Prostate gland (tissue), 2 donors: ENCODE measurements around the gene ZBTB7B. TPM values are rescaled to one million over a fixed set of nuclear protein-coding genes. Genes with fewer than 3 reads are reported as not detected.

Experiments used
- DNase-seq: peaks from one replicate; pipeline ENCODE4 v3.0.0-alpha.2; 2019; ENCODE audit warnings: low spot score
- H3K27ac ChIP-seq, 2 donors: fragments of 200-600 bp; sonication (generic); 2 replicates each; pipeline ENCODE4 v1.5.1; 2017 to 2019
- H3K27me3 ChIP-seq: fragments of 200-600 bp; sonication (generic); replicated peaks from 2 replicates; pipeline ENCODE4 v1.5.1; 2019; ENCODE audit not compliant: insufficient read depth
- H3K36me3 ChIP-seq, 2 donors: fragments of 200-600 bp; sonication (generic); 1 replicate in 1 of 2; 2 replicates in 1 of 2; pipeline versions ENCODE4 v1.5.1 to v1.8.1; 2017 to 2019
- H3K4me1 ChIP-seq: fragments of 200-600 bp; sonication (generic); replicated peaks from 2 replicates; pipeline ENCODE4 v1.5.1; 2019
- H3K4me3 ChIP-seq, 2 donors: fragments of 200-600 bp; sonication (generic); 2 replicates each; pipeline ENCODE4 v1.5.1; 2017 to 2019
- H3K9me3 ChIP-seq: fragments of 200-600 bp; sonication (generic); 2 replicates; pipeline ENCODE4 v1.5.1; 2017
- CTCF ChIP-seq, 4 experiments: fragments of 200-600 bp in 2 of 4; fragments of 450-650 bp in 2 of 4; sonication (generic) in 2 of 4; IDR thresholded peaks; 1 replicate in 3 of 4; 2 replicates in 1 of 4; pipeline ENCODE4 v1.5.1; 2016 to 2019; ENCODE audit warnings: antibody characterized with exemption in 4 of 4, mild to moderate bottlenecking in 2 of 4, moderate library complexity in 2 of 4
- POLR2A ChIP-seq: fragments of 450-650 bp; IDR thresholded peaks from one replicate; pipeline ENCODE4 v1.6.1; 2016; ENCODE audit warnings: antibody characterized with exemption, mild to moderate bottlenecking
- POLR2AphosphoS5 ChIP-seq: sonication (generic); formaldehyde crosslinking; IDR thresholded peaks from one replicate; pipeline ENCODE4 v1.6.1; 2017; ENCODE audit warnings: antibody characterized with exemption
- WGBS: methylation state at CpG from one replicate; pipeline ENCODE4 v1.1.5; 2018; 5-methylcytosine and 5-hydroxymethylcytosine counted together
- intact Hi-C: fragments of 100-400 bp; cut with DNase I; formaldehyde crosslinking; loops from one replicate; pipeline ENCODE4 v1.14.2; 2022
- total RNA-seq, 2 donors: library from RNA; depleted of rRNA; stranded (reverse); fragments of >200 nt; gene quantifications; one replicate each; pipeline ENCODE4 v1.1.0, GENCODE V29; 2016

Gene ZBTB7B
- total RNA-seq, 2 donors from 2014 or later = 60.0 to 103 TPM

GRCh38 chr1:155032886-155033285 lies 30.3 kb downstream of the ZBTB7B start:
- intact Hi-C loops = no loop called here
- Histone ChIP-seq H3K27me3 (no peaks in the 10 kb centered on the region), H3K27ac (no peak overlapping the region), H3K9me3 (no peaks in the 10 kb centered on the region), H3K36me3 (no peaks in the 10 kb centered on the region), H3K4me3 (no peak overlapping the region), H3K4me1 (no peaks in the 10 kb centered on the region)
- TF ChIP-seq CTCF (IDR thresholded peaks at IDR 0.05) (no peak), POLR2AphosphoS5 (no peak), POLR2A (no peak)
- WGBS = 95% methylated on average over 12 of the region's 12 CpGs
- no peak for DNase-seq

GRCh38 chr1:155033524-155033923 lies 30.9 kb downstream of the ZBTB7B start, which contains the start of the genes DCST1 and DCST2:
TSS of gene DCST1 (plus strand) at chr1:155033824. CDS start at chr1:155034037, 213 bp downstream.
TSS of gene DCST2 (minus strand) at chr1:155033781. CDS start at chr1:155033701, 80 bp downstream.
- Histone ChIP-seq H3K9me3 (no peaks in the 10 kb centered on the region), H3K4me3 (no peak within 1 kb of the TSS), H3K36me3 (no peaks in the 10 kb centered on the region), H3K4me1 (no peaks in the 10 kb centered on the region), H3K27me3 (no peaks in the 10 kb centered on the region), H3K27ac (no peak within 1 kb of the TSS)
- 98% methylated on average over 9 of the region's 9 CpGs for WGBS
- no peak for DNase-seq
- intact Hi-C loops = no loop called here
- TF ChIP-seq POLR2A (no peak), CTCF (IDR thresholded peaks at IDR 0.05) (no peak), POLR2AphosphoS5 (no peak)

GRCh38 chr1:155034318-155035208 lies 32.0 kb downstream of the ZBTB7B start:
- WGBS = 60% methylated on average over 20 of the region's 20 CpGs
- no peaks in the 10 kb centered on the region for H3K27me3 ChIP-seq
- H3K27ac ChIP-seq = no peak overlapping the region
- TF ChIP-seq POLR2AphosphoS5 (no peak), CTCF (IDR thresholded peaks at IDR 0.05) (peak in 2 of 4 experiments; percentile 3 to 28)
- peaks cover 5% of the 10 kb centered on the region for H3K4me1 ChIP-seq
- H3K36me3 ChIP-seq = no peaks in the 10 kb centered on the region
- DNase-seq = no peak
- intact Hi-C loops = no loop called here
- H3K9me3 ChIP-seq = no peaks in the 10 kb centered on the region
- no peak overlapping the region for H3K4me3 ChIP-seq

- no peak for DNase-seq
- no peaks in the 10 kb centered on the region for H3K27me3 ChIP-seq
- H3K4me1 ChIP-seq = peaks cover 5% of the 10 kb centered on the region
- H3K9me3 ChIP-seq = no peaks in the 10 kb centered on the region
- no peak overlapping the region for H3K4me3 ChIP-seq
- TF ChIP-seq CTCF (IDR thresholded peaks at IDR 0.05) (no peak), POLR2A (no peak), POLR2AphosphoS5 (no peak)
- 89% methylated on average over 2 of the region's 2 CpGs for WGBS
- intact Hi-C loops = no loop called here
- H3K36me3 ChIP-seq = no peaks in the 10 kb centered on the region
- no peak overlapping the region for H3K27ac ChIP-seq
These were observed 33.3 kb downstream of the ZBTB7B start for GRCh38 chr1:155035936-155036335.

- TF ChIP-seq POLR2AphosphoS5 (no peak), POLR2A (no peak), CTCF (IDR thresholded peaks at IDR 0.05) (no peak)
These were observed 34.4 kb downstream of the ZBTB7B start for GRCh38 chr1:155037043-155037442.

More at GRCh38 chr1:155037043-155037442, 34.4 kb downstream of the ZBTB7B start:
- WGBS = 94% methylated on average over 3 of the region's 3 CpGs
- Histone ChIP-seq H3K4me1 (peaks cover 5% of the 10 kb centered on the region), H3K27ac (no peak overlapping the region), H3K36me3 (no peaks in the 10 kb centered on the region), H3K27me3 (no peaks in the 10 kb centered on the region), H3K9me3 (no peaks in the 10 kb centered on the region), H3K4me3 (no peak overlapping the region)
- intact Hi-C loops = no loop called here
- DNase-seq = no peak
